ENCODE results near the gene KLHL10. TPM values are rescaled to one million over a fixed set of nuclear protein-coding genes. Genes with fewer than 3 reads are reported as not detected.

The KLHL10 gene
- under 0.01 and 0.13 TPM in 2 replicates for total RNA-seq

DNA sequence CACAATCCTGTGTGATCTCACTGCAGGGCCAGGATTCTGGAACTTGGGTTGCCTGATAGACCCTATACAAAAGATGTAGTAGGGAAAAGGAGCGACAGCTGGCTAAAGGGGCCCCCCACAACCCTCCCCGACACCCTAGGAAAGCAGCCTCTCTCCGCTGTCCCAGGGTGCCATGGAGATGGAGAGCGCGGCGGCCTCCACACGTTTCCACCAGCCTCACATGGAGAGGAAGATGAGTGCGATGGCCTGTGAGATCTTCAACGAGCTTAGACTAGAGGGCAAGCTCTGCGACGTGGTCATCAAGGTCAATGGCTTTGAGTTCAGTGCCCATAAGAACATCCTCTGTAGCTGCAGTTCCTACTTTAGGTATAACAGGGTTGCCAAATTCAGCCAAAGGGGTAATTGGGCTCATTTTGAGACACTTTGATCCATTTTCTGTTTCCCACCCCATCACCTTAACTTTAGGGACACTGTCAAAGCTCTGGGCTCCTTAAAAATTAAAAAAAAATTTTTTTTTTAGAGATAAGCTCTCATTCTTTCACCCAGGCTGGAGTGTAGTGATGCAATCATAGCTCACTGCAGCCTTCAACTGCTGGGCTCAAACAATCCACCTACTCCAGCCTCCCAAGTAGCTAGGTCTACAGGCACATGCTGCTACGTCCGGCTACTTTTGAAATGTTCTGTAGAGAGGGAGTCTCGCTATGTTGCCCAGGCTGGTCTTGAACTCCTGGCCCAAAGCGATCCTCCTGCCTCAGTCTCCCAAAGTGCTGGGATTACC lies at the start of gene KLHL10:
Gene KLHL10, plus strand, starts transcription at position 65 of the 778 bp plus-strand sequence. Its CDS starts 108 bp downstream, at position 173.
- no peak within 1 kb of the TSS for H3K4me3 ChIP-seq (ENCODE audit: low read depth, low read length)
- no peak for FAIRE-seq

DNA sequence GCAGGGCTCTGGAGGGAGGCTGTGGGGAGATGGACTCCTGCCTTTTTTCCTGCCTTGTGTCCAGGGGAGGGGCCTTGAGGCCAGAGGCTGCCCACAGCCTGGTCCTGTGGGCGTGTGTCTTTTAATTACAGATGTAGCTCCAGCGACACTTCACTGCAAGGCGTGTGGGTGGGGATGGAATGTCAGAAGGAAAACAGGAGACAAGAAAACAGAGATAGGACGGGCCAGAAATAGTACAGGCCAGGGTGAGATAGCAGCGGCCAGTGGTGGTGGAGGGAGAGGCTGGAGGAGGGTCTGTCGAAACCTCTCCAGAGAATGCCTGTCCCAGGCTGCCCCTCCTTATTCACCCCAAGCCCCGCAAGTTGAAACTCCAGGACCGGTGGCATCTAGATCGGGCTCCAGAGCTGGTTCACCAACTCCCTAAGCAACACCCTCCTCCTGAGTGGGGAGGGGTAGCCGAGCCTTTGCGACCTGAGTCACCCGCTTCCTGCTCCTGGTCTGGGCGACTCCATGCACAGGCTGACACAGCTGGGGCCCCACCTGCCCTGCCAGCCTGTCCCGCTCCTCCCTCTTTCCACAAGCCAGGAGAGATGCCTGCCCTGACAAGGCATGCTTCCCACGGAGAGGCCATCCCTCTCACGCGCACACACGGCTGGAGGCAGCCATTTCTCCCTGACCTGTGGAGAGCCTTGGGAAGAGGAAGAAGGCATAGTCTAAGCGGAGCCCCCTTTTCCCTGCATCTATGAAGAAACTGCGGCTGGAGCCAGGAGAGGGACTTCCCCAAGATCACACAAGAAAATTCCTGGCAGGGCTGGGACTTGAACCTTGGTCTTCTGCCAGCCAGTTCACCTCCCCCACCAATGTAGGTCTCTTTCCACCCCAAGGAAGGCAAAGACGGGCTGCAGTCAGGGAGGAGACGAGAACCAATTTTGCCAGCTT lies 44.5 kb upstream of the KLHL10 start:
- no peak for FAIRE-seq

More for the DNA sequence above, at the start of gene KLHL10:
- TF ChIP-seq CTCF (IDR thresholded peaks at IDR 0.05; ENCODE audit: insufficient read depth, low read length, severe bottlenecking) = no peak
- H3K36me3 ChIP-seq (ENCODE audit: control insufficient read depth, insufficient read depth, low read length) = no peaks in the 10 kb centered on the region
- DNase-seq (ENCODE audit: low read depth) = no peak
- no peaks in the 10 kb centered on the region for H3K27me3 ChIP-seq (ENCODE audit: control insufficient read depth, insufficient read depth, low read length)

DNA sequence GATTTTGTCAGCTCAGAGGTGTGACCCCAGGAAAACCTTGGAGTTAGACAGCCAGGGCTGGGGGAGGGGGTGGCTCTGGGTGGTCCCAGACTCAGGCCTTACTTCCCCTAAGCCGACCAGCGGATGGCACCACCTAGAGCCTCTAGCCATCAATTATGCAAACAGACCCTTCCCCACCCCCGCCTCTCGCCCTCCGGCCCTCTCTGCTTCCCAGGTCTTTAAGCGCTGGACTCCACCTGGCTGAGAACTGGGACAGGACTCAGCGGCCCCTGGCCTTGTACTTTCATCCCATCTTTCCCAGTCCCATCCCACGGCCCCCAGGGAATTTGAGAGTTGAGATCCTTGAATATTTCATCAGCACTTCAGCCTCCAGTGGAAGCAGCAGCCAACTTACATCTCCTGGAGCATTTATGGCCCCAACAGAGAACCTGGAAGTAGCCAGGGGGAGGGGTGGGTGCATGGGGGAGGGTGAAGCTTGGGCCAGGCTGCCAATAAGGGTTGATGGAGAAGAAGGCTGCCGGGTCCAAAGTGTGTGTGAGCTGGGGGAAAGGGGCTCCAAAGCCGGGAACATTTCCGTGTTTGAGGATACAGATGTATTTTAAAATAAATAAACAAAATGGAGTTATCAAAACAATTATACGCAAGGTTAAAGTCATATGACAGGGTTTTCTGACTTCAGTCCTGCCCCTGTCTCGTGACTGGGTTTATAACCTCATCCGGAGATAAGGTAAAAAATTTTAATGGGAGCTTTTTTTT lies 43.7 kb upstream of the KLHL10 start:
- FAIRE-seq = no peak
- H3K27me3 ChIP-seq (ENCODE audit: control insufficient read depth, insufficient read depth, low read length) = no peaks in the 10 kb centered on the region
- H3K36me3 ChIP-seq (ENCODE audit: control insufficient read depth, insufficient read depth, low read length) = no peaks in the 10 kb centered on the region
- TF ChIP-seq CTCF (IDR thresholded peaks at IDR 0.05; ENCODE audit: insufficient read depth, low read length, severe bottlenecking) = no peak
- DNase-seq (ENCODE audit: low read depth) = no peak
- peak overlapping the region; percentile 24 for H3K4me3 ChIP-seq (ENCODE audit: low read depth, low read length)

More for the DNA sequence above, 44.5 kb upstream of the KLHL10 start:
- no peaks in the 10 kb centered on the region for H3K27me3 ChIP-seq (ENCODE audit: control insufficient read depth, insufficient read depth, low read length)
- no peak for TF ChIP-seq CTCF (IDR thresholded peaks at IDR 0.05; ENCODE audit: insufficient read depth, low read length, severe bottlenecking)
- DNase-seq (ENCODE audit: low read depth) = peak; percentile 90
- peak overlapping the region; percentile 24 for H3K4me3 ChIP-seq (ENCODE audit: low read depth, low read length)
- no peaks in the 10 kb centered on the region for H3K36me3 ChIP-seq (ENCODE audit: control insufficient read depth, insufficient read depth, low read length)

- no peak for FAIRE-seq
- no peak for TF ChIP-seq CTCF (IDR thresholded peaks at IDR 0.05; ENCODE audit: insufficient read depth, low read length, severe bottlenecking)
Observed at GRCh38 chr17:41794540-41794975, 43.1 kb upstream of the KLHL10 start.

DNA sequence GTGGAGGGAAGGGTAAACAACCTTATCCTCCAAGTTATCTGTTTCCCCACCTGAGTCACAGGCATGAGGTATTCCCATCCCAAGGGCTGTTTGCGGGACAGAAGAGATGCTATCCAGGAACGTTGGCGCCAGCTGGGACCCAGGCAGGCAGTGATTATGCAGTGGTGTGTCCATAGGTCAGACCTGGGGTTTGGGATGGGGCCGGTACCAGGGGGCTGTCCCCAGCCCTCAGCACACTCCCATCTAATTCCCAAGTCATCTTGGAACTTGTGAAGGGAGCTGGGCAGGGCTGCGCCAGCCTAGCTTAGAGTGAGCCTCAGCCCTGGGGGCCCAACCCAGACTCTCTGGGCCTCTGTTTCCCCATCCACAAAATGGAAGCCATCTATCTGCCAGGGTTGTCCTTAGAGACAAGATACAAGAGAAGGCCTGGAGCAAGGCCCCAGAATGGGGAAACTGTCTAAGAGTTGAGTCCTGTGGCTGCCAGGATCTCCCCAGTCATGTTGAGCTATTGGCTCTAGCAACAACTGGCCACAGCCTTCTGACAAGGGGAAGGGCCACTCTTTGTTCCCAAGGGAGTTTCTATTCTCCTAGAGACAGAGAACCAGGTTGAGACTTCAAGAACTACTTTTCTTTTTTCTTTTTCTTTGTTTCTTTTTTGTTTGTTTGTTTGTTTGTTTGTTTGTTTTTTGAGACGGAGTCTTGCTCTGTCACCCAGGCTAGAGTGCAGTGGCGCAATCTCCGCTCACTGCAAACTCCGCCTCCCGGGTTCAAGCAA lies 41.3 kb upstream of the KLHL10 start:
- H3K4me3 ChIP-seq (ENCODE audit: low read depth, low read length) = no peak overlapping the region
- no peak for DNase-seq (ENCODE audit: low read depth)
- FAIRE-seq = no peak
- no peaks in the 10 kb centered on the region for H3K27me3 ChIP-seq (ENCODE audit: control insufficient read depth, insufficient read depth, low read length)
- H3K36me3 ChIP-seq (ENCODE audit: control insufficient read depth, insufficient read depth, low read length) = no peaks in the 10 kb centered on the region
- no peak for TF ChIP-seq CTCF (IDR thresholded peaks at IDR 0.05; ENCODE audit: insufficient read depth, low read length, severe bottlenecking)

More at GRCh38 chr17:41794540-41794975, 43.1 kb upstream of the KLHL10 start:
- DNase-seq (ENCODE audit: low read depth) = no peak
- Histone ChIP-seq H3K4me3 (ENCODE audit: low read depth, low read length) (no peak overlapping the region), H3K36me3 (ENCODE audit: control insufficient read depth, insufficient read depth, low read length) (no peaks in the 10 kb centered on the region), H3K27me3 (ENCODE audit: control insufficient read depth, insufficient read depth, low read length) (no peaks in the 10 kb centered on the region)
